Activated CD4-positive, alpha-beta T cell treated with anti-CD3 and anti-CD28 coated beads, Interleukin-2, amount 50 U/mL, for 1 hour (primary cell): ENCODE measurements around the gene CCDC142.

Experiments used
- DNase-seq: peaks from one replicate; pipeline ENCODE4 v3.0.0-alpha.2; 2020

Gene CCDC142

GRCh38 chr2:74514368-74515270 lies 31.8 kb upstream of the CCDC142 start, which contains the start of gene TLX2:
TSS of gene TLX2 (plus strand) at chr2:74514450. CDS start at chr2:74514807, 357 bp downstream.
- DNase-seq, result no peak

GRCh38 chr2:74513605-74514367 lies 31.0 kb upstream of the CCDC142 start:
- DNase-seq, result no peak

- no peak for DNase-seq
Measured at GRCh38 chr2:74512744-74513604, 30.2 kb upstream of the CCDC142 start.

- DNase-seq, result no peak
Measured at GRCh38 chr2:74511104-74511989, 28.5 kb upstream of the CCDC142 start.

- DNase-seq, result no peak
Measured at GRCh38 chr2:74510272-74510671, 27.5 kb upstream of the CCDC142 start.

- no peak for DNase-seq
Measured at GRCh38 chr2:74507926-74508520, 25.2 kb upstream of the CCDC142 start.

- DNase-seq, result peak; percentile 99
Measured at GRCh38 chr2:74507145-74507925, 24.5 kb upstream of the CCDC142 start, which contains the start of gene PCGF1. TSS of gene PCGF1 (minus strand) at chr2:74507695. CDS start at chr2:74507668, 27 bp downstream.

GRCh38 chr2:74505448-74506246 lies 22.8 kb upstream of the CCDC142 start:
- no peak for DNase-seq

- DNase-seq, result no peak
Measured at GRCh38 chr2:74504591-74504990, 21.8 kb upstream of the CCDC142 start.

- no peak for DNase-seq
Measured at GRCh38 chr2:74503506-74504475, 21.0 kb upstream of the CCDC142 start.

GRCh38 chr2:74502720-74503505 lies 20.1 kb upstream of the CCDC142 start:
- peak; percentile 23 for DNase-seq

- DNase-seq, result no peak
Measured at GRCh38 chr2:74502147-74502719, 19.4 kb upstream of the CCDC142 start.

GRCh38 chr2:74501335-74502071 lies 18.7 kb upstream of the CCDC142 start:
- DNase-seq, result no peak

- DNase-seq, result no peak
Measured at GRCh38 chr2:74500578-74500946, 17.8 kb upstream of the CCDC142 start.

GRCh38 chr2:74499940-74500577 lies 17.3 kb upstream of the CCDC142 start:
- DNase-seq, result no peak
